T1000 (cell line): ENCODE measurements around the gene STAT3.
A peak's percentile ranks its signal among the peaks of the same experiment; 100 is the strongest.
"Not testable (repeated sequence)": the region's sequence is repeated elsewhere in the genome, so short reads cannot be mapped to it uniquely, and the experiment has no call there.

Source experiments
- DNase-seq: peaks from one replicate; lab custom pipeline; 2025; ENCODE audit warnings: mixed read lengths; lab: John Stamatoyannopoulos, UW

The STAT3 gene

DNA sequence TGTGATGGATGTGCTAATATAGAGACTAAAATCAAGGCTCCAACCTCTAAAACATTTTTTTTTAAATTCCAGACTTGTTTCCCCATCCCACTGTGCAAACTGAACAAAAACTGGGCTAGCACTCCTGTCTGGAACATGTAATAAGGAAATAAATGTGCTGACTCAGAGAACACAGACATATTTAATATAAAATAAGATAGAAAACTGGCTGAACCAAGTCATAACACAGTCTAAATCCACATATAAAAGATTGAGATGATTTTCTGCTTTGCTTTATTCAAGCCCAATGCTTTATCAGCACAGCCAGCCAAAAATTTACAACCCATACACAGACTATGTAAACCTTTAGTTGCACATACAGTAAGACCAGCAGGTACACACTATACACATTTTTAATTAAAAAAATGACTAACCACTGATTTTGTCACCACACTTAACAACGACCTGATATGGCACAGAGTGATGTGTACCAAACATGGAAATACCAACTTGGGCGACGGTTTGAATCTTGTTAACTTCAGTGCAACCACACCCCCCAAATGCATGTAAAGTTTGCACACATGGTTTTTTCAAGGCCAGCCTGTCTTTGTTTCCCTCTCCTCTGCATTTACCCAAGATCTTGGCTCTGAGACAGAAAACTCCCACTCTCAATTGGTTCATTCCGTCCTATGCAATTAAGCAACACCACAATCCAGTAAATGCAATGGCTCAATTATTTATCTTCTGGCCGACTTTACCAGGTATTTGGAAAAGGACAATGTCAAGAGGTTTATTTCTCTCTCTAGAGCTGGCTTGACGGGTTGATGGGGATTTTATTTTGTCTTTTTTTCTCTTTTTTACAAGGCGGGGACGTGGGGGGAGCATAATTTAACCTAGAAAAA is 1.2 kb downstream of the STAT3 start:
- DNase-seq: no peak

DNA sequence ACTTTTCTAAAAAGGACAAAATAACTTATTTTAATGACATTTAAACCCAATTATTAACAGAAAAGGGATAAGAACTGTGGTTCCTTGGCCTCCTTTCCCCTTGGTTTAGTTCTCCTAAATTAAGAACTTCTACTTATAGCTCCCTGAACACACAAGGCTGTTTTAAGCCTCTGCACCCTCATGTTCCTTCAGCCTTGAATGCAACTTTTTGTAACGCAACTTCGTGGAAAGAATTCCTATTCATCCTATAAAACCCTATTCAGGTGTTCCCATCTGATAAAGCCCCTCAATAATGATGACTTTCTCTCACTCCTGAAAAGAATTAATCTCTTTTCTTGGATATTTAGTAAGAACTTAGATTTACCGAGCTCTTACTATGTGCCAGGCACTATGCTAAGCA is 6.3 kb downstream of the STAT3 start:
- no peak for DNase-seq

DNA sequence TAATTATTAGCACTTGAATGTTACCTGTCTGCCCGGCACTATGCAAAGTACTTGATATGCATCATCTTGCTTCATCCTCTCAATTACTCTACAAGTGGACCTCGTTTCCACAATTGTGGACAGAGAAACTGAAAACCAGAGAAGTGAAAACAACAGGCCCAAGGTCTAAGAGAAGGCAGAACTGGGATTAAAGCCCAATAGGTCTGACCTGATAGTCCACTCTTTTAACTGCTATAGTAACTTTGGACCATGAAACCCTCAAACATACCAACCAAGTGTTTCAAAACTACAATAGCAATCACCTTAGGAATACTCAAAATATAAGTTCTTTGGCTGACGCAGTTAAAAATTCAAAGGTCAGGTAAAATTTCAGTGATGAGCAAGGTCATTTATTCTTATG is 7.3 kb downstream of the STAT3 start:
- DNase-seq: no peak

DNA sequence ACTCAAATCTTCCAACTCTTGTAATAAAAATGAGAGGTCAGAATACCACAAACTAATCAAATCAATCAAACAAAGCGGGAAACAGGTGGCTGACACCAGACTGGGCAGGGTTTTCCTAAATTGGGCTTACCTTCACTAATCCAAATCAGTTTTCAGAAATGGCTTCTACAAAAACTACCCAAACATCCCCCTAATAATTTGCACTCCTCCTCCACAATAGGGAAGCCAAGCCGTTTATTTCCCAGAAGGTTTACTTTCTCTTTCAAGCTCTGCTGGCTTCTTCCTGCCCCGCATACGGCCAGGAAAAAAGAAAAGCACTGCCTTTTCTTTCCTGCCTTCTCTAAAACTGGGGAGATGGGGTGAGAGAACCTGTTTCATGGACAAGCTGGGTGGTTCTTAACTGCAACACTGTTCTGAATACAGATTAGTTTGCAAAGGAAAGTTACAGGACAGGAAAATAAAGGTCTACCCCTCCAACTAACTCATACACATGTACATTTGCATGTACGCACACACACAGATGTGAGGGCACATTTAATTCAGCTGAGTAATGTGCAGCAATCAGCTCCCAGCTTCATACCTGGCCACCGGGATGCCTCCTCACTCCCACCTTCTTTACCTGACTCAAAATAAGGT is 9.2 kb downstream of the STAT3 start:
- no peak for DNase-seq

DNA sequence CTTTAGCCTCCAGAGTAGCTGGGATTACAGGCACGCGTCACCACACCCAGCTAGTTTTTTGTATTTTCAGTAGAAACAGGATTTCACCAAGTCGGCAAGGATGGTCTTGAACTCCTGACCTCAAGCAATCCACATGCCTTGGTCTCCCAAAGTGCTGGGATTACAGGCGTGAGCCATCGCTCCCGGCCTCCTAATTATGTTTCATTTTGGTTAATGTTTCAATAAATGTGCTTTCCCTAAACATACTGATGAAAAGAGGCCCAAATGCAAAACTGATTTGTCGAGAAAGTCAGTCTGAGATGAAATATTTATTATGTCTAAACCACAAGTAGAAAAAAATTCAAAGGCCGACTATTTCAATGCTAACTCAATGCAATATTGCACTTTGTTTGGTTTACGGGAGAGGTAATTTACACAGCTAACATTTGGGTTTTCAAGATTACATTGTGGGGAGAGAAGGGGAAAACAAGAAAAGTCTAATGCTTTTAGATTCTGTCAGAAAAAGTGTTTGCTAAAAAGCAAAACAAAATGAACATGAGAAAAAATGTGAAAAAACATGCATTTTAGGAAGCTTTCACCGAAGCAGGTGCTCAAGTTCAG is 9.8 kb downstream of the STAT3 start:
- DNase-seq: no peak

DNA sequence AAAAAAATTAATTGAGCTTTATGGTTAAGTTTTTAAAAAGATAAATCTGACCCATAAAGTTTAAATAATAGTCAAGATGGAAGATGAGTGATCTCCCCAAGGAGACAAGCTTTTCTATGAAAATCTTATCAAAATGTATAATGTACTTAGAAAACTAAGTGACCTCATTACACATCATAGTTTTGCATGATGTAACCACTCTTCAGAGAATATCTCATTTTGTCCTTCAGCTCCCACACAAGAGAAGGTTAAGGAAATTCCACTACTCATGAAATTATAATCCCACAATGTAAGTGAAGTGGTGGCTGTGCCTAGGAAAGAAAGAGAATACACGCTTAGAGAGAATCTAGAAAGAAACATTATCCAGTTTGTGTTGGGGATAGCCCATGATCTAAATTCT is 14.3 kb downstream of the STAT3 start:
- DNase-seq: no peak

DNA sequence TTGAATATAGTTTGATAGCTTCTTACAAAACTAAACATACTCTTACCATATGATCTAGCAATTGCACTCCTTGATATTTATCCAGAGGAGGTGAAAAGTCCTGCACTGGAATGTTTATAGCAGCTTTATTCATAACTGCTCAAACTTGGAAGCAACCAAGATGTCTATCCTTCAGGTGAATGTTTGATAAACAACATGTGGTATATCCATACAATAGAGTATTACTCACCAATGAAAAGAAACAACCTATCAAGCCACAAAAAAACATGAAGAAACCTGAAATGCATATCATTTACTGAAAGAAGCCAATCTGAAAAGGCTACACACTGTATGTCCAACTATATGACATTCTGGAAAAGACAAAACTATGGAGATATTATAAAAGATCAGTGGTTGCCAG is 16.1 kb downstream of the STAT3 start:
- no peak for DNase-seq

DNA sequence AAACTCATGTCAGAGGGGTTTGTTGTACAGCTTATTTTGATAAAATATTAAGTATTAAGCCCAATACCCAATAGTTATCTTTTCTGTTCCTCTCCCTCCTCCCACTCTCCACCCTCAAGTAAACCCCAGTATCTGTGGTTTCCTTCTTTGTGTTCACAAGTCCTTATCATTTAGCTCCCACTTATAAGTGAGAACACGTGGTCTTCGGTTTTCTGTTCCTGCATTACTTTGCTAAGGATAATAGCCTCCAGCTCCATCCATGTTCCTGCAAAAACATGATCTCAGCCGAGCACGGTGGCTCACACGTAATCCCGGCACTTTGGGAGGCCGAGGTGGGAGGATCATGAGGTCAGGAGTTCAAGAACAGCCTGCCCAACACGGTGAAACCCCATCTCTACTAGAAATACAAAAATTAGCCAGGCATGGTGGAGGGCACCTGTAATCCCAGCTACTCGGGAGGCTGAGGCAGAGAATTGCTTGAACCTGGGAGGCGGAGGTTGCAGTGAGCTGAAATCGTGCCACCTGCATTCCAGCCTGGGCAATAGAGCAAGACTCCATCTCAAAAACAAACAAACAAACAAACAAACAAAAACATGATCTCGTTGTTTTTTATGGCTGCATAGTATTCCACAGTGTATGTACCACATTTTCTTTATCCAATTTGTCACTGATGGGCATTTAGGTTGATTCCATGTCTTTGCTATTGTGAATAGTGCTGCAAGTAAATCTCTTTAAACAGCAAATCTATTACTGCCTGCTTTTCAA is 19.3 kb downstream of the STAT3 start:
- DNase-seq: not testable (repeated sequence)

DNA sequence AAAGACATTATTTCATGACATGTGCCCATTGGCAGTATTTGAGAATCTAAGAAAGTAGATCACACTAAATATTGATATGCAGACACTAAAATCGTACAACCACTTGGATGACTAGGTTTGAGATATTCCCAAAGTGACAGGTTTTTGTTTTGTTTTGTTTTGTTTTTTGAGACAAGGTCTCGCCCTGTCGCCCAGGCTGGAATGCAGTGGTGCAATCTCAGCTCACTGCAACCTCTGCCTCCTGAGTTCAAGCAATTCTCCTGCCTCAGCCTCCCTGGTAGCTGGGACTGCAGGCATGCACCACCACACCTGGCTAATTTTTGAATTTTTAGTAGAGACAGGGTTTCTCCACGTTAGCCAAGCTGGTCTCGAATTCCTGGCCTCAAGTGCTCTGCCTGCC is 19.9 kb downstream of the STAT3 start:
- DNase-seq: not testable (repeated sequence)

DNA sequence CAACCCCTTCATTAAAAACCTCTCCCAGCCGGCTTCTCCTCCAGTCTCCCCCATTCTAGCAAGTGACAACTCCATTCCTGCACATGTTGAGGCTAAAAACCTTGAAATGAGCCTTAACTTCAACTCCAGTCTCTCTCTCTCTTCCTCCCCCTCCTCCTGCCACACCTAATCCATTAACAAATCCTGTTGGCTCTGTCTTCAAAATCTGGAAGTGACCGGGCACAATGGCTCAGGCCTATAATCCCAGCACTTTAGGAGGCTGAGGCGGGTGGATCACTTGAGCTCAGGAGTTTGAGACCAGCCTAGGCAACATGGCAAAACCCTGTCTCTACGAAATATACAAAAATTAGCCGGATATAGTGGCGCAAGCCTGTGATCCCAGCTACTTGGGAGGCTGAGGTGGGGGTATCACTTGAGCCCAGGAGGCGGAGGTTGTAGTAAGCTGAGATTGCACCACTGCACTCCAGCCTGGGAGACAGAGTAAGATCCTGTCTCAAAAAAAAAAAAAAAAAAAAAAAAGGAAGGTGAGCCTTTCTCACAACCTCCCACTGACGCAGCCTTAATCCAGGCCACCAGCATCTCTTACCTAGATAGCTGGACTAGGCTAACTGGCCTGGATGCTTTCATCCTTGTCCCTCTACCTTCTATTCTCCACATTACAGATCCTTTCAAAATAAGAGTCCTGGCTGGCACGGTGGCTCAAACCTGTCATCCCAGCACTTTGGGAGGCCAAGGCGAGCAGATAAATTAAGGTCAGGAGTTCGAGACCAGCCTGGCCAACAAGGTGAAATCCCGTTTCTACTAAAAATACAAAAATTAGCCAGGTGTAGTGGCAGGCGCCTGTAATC is 21.8 kb downstream of the STAT3 start:
- not testable (repeated sequence) for DNase-seq

DNA sequence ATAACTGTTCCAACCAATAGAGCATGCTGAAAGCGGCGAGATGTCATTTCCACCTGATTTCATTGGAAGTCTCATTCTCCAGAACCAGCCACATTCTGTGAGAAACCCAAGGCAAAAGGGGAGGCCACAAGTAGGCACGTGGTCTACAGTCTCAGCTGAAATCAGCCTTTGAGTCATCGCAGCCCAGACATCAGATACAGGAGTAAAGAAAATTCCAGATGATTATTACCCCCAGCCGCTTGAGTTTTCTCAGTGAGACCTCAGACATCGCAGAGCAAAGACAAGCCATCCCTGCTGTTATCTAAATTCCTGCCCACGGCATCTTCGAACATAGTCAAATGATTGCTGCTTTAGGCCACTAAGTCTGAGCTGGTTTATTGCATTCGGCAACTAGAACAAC is 23.1 kb downstream of the STAT3 start:
- peak; percentile 27 for DNase-seq

DNA sequence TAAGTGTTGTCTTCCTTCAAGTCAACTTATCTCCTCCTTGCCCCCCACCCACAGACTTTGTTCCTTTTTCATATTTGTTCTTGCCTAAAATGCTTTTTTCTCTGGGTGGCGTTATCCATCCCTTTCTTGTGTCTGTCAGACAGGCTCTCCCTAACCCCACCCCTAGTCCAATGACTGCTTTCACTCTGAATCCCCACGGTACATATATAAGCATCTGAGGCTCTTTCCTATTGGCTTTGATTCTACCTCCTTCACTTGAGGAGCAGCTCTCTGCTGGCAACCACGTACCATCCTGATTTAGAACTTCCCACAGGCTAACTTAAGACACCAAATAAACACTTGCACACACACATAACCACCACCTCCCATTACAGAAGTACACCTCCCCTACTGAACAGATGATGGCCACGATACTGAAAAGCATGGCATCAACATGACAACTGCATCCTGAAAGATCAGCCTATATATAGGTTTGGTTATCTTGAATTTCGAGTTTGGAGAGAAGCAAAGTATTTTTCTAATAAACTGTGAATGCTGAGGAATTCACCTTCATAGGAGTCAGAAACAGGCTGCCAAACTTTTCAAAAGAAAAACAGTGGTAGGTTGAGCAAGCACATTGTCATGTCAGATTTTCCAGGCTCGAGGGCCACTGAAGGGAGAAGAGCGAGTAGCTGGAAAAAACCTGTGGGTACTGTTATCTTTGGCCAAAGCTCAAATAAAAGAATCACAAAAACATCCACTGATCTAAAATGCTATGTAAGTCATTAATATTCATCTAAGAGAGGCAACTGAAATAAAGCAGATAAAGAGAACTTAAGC is 24.3 kb downstream of the STAT3 start:
- DNase-seq: no peak

DNA sequence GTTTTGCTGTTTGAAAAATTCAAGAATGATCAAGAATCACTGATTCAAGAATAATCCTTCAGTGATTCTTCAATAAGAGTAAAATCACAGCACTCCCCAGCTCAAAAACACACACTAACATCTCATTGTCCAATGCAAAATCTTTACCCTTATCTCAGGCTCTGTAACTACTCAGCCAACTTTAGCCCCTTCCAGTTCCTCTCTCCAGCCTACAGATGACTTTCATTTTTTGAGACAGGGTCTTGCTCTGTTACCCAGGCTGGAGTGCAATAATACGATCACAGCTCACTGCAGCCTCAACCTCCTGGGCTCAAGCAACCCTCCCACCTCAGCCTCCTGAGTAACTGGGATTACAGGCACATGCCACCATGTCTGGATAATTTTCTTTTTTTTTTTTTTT is 25.0 kb downstream of the STAT3 start:
- no peak for DNase-seq

DNA sequence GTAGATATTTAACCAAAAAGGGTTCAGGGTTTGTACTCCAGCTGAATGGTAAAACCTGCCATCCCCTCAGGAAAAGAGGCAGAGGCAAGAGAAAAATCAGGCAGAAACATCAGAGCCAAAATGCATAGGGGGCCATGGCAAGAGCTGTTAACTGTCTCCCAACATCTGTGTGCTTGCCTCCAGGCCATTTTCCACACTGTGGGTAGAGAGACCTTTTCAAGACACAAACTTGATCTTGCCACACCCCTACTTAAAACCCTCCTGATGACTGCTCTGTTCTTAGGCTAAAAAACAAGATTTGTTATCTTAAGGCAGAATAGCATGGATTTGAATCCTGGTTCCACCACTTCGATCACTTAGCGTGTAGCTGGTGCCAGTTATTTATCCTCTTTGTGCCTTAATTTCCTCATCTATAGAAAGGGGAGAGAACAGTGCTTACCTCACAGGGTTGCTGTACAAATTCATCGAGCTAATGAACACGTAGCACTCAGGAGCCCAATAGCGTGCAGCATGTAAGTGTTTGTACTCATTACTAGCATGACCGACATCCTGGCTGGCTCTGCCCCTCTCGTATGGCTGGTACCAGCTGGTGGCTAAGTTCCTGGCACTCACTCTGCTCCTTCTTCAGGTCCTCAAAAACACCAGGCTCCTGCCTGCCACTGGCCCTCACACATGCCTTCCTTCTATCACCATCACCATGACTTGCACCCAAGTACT is 25.8 kb downstream of the STAT3 start:
- DNase-seq: no peak

DNA sequence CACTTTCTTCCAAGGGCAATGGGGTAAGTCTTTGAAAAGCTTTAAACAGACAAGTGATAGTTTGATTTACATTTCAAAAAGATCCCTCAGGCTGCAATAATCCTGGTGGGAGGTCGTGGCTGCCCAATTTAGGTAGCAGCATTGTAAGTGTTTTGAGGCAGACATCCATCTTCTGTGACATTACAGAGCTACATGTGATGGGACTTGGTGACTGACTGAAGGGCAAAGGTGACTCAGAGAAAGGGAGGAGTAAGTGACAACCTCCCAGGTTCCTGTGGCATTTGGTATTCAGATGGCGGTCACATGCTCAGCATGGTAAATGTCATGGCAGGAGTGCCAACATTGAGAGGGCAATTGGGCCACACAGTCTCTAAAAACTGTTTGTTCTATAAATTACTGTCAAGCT is 26.5 kb downstream of the STAT3 start:
- DNase-seq: no peak

DNA sequence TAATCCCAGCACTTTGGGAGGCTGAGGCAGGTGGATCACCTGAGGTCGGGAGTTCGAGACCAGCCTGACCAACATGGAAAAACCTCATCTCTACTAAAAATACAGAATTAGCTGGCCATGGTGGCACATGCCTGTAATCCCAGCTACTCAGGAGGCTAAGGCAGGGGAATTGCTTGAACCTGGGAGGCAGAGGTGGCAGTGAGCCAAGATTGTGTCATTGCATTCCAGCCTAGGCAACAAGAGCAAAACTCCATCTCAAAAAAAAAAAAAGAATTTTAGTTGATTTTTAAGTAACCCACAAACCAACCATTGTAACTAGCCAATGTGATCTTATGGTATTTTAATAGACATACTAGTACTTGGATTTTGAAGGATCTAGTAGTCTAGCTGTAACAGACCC is 27.9 kb downstream of the STAT3 start:
- not testable (repeated sequence) for DNase-seq

DNA sequence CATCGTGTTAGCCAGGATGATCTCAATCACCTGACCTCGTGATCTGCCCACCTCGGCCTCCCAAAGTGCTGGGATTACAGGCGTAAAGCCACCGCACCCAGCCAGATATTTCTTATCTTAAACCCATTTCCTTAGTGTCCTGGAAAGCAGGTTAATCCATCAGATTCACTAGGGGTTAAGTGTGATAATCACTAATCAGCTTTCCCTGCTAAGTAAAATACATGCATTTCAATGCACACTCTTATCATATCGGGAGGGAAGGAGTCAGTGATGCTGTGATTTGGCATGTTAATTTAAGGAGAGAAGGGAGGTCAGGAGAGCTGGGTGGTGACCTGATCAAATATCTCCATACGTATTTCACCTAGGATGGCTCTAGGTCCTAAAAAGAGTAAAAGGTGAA is 29.1 kb downstream of the STAT3 start:
- no peak for DNase-seq

DNA sequence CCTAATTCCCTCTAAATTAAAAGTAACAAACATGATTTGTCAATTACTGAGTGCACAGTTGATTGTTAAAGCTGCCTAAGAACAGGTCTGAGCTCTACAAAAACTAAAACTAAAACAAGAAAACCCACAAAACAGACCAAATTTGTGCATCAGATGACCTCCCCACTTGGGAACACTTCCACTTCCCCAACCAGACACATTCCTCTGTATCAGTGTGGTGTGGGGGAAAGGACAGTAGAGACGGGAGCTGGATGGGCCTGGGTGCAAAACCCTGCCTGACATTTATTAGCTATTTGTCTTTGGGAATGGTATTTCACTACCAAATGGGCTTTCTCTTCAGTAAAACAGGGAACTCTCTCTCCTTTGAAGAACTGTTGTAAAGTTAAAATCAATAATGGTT is 29.8 kb downstream of the STAT3 start:
- DNase-seq: no peak

DNA sequence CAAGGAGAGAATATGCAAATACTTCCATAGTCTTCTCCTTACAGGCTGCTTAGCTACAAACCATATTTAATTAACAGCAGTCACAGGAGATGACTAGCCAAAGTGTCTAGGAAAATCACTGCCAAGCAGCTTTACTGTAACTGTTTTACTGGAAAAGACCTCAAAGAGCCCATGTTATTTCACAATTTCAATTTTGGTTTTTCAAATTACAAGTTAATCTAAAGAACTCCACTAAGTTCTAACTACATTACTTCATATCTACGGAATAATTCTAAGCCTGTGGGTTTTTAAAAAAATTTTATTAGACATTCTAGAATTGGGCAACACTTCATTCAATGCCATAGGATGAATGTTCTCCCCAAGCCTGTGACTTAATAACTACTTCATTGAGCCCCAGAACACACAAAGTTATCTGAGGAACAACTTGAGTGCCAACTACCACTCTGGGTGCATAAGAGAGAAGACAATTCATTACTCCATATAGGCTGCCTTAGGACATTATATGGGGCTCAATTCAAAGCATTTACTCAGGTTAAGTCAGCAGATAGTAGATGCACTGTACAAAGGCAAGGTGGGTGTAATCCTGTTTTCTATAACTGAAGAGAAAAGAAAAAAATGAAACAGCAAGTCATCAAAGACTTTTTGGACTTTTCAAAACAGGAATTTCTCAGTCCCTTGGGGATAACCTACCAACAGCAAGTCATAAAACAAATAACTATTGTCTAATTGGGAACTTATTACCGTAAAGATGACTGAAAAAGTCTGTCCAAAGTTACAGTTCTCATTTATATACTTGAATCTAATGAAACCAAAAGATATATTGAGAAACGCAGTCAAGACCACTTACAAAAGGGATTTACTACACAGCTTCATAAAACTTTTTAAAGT is 33.0 kb downstream of the STAT3 start:
- DNase-seq: no peak
